ENCODE data around the gene ZNF93.

DNA sequence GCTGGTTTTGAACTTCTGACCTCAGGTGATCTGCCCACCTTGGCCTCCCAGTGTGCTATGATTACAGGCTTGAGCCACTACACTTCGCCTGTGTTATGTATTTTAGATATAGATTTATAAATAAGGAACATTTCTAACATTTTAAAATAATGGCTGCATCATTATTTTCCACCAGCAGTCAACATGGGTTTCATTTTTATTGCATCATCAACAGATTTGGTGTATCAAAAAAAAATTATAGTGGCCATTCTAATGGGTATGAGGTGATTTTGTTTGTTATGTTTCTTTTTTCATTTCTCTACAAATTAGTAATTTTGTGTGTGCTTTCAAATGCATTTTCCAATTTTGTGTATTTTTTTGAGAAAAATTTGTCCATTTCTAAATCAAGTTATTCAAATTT is 16.2 kb upstream of the ZNF93 start:
- TF ChIP-seq POLR2A (IDR thresholded peaks at IDR 0.05) (no peak), CTCF (IDR thresholded peaks at IDR 0.05) (no peak)

Data from breast epithelium (tissue), 3 donors.